Embryonic facial prominence (tissue), 1 donor: ENCODE data around the gene CASTOR1.
"Not testable (repeated sequence)": the region's sequence is repeated elsewhere in the genome, so short reads cannot be mapped to it uniquely, and the experiment has no call there.

Experiments
- DNase-seq: peaks from one replicate; pipeline ENCODE4 v3.0.0-alpha.2; 2016; ENCODE audit errors: extremely low spot score

The CASTOR1 gene

GRCh38 chr22:30289141-30289979 lies at the start of gene CASTOR1:
CASTOR1 (minus strand) TSS chr22:30289505; CDS start chr22:30289497, 8 bp downstream.
- peak; percentile 95 for DNase-seq

- DNase-seq: no peak
Observed at GRCh38 chr22:30338802-30339201, 49.5 kb upstream of the CASTOR1 start.

- not testable (repeated sequence) for DNase-seq
Observed at GRCh38 chr22:30338341-30338740, 49.0 kb upstream of the CASTOR1 start.

- no peak for DNase-seq
Observed at GRCh38 chr22:30337461-30337778, 48.1 kb upstream of the CASTOR1 start.

- no peak for DNase-seq
Observed at GRCh38 chr22:30336752-30337460, 47.6 kb upstream of the CASTOR1 start.

DNA sequence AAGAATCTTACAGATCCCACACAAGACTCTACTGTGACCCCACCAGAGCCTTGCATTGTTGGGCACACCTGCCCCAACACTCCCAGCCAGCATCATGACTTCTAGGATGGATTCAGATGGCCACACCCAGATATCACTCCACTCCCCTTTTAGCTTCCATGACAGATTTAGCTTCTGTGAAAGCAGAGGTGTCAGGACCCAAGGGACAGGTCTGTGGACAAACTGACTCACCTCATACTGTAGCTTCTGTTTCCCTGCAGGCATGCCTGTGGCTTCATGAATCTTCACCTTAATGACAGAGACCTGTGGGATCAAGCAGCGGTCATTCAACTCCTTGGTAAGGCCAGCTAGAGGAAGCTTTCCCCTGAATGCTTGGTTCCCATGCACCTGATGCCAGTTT lies 45.9 kb upstream of the CASTOR1 start:
- DNase-seq: no peak

DNA sequence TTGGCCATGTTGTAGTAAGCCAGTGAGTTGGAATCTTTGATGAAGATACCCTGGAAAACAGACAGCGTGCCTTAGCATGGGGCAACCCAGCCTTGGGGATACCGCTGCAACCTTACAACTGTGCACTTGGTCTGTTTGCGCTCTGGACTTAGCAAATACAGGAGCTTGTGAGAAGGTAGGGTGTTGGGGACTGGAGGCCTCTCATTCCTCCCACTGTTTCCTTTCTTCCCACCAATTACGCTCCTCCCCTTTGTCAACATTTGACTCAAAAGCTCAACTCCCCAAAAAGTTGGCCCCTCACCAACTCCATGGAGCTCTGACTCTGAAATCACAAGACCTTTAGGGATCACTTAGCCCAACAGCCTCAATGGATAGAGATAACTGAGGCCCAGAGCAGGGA lies 45.3 kb upstream of the CASTOR1 start:
- no peak for DNase-seq

DNA sequence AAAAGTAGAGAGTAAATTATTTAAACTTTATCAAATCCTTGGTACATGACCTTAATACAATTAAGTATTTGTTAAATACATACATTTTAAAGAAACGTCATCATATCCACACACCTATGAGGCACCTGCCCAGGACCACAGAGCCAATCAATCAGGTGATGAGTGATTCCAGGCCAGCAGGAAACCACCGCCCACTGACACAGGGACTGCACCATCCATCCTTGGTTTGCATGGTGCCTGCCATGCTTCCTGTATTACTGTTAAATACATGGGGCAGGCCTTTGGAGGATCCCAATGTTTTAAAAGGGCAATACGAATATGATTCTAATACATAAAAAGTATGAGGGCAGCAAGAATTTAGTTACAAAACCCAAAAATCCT lies 44.4 kb upstream of the CASTOR1 start:
- DNase-seq: no peak

DNA sequence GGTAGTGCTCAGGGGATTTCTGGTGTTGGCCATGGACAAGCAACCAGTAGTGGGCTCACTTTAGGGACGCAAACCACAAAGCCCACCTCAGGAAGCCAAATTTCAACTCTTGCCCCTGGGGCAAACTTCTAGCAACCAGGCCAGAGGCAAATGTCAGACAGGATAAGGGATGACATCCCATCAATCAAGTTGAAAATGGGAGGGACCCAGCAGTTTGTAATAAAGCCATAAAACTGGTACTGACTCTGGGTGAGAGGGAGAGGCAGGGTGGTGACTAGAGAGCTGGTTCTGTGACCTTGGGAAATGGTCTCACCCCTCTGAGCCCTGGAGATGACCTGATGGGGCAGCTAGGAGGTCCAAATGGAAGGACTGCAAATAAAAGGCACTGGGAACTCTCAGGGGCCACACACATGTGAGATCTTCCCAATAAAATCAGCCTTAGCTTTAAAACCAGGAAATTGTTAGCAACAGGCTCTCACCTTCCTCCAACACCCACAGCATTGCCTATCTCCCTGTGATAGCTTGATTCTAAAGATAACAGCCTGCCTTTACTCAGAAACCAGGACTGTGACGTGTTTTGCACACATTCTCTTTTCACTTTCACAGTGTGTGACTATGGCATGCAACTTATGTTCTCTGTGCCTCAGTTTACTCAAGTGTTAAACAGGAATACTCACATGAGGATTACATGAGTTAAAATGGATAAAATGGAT lies 43.8 kb upstream of the CASTOR1 start:
- no peak for DNase-seq

- DNase-seq: no peak
Observed at GRCh38 chr22:30332551-30332950, 43.2 kb upstream of the CASTOR1 start.

- no peak for DNase-seq
Observed at GRCh38 chr22:30328466-30329049, 39.3 kb upstream of the CASTOR1 start.

- DNase-seq: no peak
Observed at GRCh38 chr22:30327864-30328345, 38.6 kb upstream of the CASTOR1 start.

- DNase-seq: peak; percentile 74
Observed at GRCh38 chr22:30326706-30327362, 37.5 kb upstream of the CASTOR1 start, which contains the start of gene TBC1D10A. TBC1D10A (minus strand) TSS chr22:30326941; CDS start chr22:30326881, 60 bp downstream.

DNA sequence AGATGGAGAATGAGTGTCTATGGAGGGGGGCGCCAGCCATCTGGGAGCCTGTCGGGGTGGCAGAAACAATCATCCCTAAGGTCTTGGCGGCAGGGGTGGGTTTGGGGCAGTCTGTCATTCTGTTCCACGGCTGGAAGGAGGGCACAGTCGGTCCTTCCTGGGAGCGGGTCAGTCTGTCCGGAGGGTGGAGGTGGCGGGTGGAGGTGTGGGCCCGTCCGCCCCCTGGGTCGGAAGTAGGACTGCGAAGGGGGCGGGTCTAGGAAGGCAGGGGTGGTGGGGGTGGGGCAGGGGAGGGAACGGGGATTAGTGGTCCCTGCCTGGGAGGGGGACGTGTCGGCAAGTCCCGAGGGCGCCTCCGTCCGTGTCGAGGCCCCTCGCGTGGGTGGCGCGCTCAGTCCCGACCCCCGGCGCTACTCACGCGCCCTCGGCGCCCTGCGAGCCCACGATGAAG lies 37.0 kb upstream of the CASTOR1 start:
- no peak for DNase-seq

GRCh38 chr22:30325724-30326254 lies 36.5 kb upstream of the CASTOR1 start:
- DNase-seq: no peak

GRCh38 chr22:30325065-30325720 lies 35.9 kb upstream of the CASTOR1 start:
- DNase-seq: no peak

DNA sequence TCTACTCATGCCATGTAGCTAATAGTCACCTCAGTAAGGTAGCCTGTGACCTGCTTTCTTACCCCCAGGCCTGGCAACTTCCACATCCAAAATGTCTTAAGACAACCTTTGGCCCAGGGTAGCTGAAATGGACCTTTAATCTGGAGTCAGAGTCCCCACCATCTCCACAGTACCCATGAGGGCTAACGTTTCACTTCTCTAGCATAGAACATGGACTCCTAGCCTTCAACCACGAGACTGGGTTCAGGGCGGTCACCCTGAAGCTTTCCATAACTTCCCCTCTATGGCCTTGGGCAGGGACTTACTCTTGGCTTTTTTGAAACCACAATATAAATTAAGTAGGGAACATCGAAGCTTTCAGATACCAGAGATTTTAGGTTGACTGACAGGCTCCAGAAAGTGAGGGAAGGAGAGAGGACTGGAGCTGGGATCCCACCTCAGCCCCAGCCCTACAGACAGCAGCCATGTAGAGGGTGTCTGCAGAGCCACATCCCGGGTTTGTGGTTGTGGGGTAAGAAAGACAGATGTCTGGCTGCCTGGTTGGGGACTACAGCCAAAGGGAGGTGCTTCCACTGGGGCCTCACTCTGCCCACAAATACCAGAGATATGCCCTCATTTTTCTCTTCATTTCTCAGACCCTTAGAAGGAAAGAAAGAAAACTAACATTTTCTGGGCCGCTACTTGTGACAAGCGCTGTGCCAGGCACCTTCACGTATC lies 34.9 kb upstream of the CASTOR1 start:
- no peak for DNase-seq

- no peak for DNase-seq
Observed at GRCh38 chr22:30323246-30323645, 33.9 kb upstream of the CASTOR1 start.

DNA sequence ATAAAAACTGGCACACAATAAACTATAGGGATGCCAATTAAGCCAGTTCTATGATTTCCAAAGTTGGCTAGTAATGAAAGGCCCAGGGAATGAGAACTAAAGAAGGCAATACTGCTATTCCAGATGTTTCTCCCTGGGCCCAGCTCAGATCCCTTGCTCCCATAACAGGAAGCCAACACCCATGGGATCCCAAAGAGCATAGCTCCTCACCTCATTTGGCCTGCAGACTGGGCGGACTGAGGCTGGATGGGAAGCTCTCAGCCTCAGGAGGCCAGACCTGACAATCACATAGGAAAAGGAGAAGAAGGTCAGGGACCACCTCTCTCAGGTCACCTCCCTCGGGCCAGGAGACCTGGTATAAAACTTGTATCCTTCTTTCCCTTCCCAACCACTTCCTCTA lies 32.2 kb upstream of the CASTOR1 start:
- no peak for DNase-seq

DNA sequence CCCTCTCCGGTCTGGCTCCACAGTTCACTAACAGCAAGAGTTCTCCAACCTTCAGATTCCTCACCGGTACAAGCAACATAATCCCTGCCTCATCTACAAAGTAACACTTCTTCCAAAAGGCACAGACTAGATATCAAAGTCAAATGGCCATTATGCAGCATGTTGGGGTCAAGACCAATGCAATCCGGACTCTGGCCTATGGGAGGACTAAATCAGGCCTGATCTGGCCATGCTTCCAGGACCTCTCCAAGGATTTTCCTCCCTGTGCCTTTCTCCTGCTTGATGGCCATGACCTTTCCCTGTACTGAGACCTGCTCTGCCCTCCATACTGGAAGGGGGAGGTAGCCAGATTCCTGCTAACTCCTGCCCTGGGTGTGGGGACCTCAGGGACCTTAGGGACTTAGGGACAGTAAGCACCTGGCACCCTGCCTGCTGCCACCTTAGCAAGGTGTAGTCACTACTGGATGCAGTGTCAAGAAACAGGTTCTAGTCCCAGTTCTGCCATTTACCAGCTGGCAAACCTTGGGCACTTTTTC lies 30.8 kb upstream of the CASTOR1 start:
- DNase-seq: no peak
